WTC11 (cell line): ENCODE results near the gene DDX20.

Experiments
- MXD4 ChIP-seq: fragments of 250-450 bp; sonication (Bioruptor Pico); IDR thresholded peaks from 2 replicates; pipeline ENCODE4 v1.8.0; 2021; ENCODE audit warnings: mild to moderate bottlenecking, moderate library complexity, borderline replicate concordance
- NR3C1 ChIP-seq: sonication (generic); formaldehyde crosslinking; conservative IDR thresholded peaks from 2 replicates; pipeline ENCODE4 v1.8.1; 2023; ENCODE audit warnings: low read depth, mild to moderate bottlenecking, missing genetic modification reagents
- TF ChIP-seq, protein P1 (sequence below): fragments of 200-600 bp; IDR thresholded peaks from 2 replicates; pipeline ENCODE4 v1.8.0; 2022; ENCODE audit warnings: antibody characterized with exemption
- TF ChIP-seq, protein P2 (sequence below): sonication (generic); formaldehyde crosslinking; conservative IDR thresholded peaks from 2 replicates; pipeline ENCODE4 v1.8.1; 2023; ENCODE audit warnings: mild to moderate bottlenecking, low read depth, missing genetic modification reagents, moderate library complexity
- TF ChIP-seq, protein P3 (sequence below): sonication (generic); formaldehyde crosslinking; IDR thresholded peaks from 2 replicates; pipeline ENCODE4 v1.8.0; 2022; ENCODE audit warnings: mild to moderate bottlenecking, missing genetic modification reagents
- TF ChIP-seq, protein P4 (sequence below): sonication (generic); formaldehyde crosslinking; conservative IDR thresholded peaks from 2 replicates; pipeline ENCODE4 v1.8.1; 2022; ENCODE audit warnings: mild to moderate bottlenecking, missing genetic modification reagents

DNA sequence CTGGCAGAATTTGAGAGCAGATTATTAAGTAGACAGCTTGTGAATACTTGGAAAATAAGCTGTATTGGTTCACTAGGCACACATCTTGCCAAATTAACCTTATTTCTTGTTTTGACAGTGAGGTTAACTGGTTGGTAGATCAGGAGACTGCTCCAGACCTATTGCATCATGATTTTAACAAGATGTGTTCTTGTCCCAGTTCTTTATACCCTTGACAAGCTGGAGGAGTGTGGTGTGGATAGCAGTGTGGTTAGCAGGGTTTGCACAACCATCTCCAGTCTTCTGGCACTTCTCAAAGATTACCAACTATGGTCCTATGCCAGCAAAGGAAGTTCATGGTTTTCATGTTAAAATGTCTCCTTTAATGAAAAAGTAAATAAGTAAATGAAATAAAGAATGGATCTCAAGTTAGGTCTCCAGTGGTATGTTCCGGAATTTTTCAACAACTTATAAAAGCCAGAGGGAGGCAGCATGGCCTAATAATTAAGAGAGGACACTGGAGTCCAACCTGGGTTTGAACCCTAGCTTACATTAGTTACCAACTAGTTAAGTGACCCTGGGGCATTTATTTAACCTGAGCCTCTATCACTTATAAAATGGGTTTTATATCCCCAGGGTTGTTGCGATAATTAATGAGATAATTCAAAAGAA, 34.1 kb downstream of the DDX20 start:
- TF ChIP-seq, protein P1, sequence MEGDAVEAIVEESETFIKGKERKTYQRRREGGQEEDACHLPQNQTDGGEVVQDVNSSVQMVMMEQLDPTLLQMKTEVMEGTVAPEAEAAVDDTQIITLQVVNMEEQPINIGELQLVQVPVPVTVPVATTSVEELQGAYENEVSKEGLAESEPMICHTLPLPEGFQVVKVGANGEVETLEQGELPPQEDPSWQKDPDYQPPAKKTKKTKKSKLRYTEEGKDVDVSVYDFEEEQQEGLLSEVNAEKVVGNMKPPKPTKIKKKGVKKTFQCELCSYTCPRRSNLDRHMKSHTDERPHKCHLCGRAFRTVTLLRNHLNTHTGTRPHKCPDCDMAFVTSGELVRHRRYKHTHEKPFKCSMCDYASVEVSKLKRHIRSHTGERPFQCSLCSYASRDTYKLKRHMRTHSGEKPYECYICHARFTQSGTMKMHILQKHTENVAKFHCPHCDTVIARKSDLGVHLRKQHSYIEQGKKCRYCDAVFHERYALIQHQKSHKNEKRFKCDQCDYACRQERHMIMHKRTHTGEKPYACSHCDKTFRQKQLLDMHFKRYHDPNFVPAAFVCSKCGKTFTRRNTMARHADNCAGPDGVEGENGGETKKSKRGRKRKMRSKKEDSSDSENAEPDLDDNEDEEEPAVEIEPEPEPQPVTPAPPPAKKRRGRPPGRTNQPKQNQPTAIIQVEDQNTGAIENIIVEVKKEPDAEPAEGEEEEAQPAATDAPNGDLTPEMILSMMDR: no peak
- TF ChIP-seq MXD4 (CRISPR knock-in tag): no peak
- TF ChIP-seq, protein P2, sequence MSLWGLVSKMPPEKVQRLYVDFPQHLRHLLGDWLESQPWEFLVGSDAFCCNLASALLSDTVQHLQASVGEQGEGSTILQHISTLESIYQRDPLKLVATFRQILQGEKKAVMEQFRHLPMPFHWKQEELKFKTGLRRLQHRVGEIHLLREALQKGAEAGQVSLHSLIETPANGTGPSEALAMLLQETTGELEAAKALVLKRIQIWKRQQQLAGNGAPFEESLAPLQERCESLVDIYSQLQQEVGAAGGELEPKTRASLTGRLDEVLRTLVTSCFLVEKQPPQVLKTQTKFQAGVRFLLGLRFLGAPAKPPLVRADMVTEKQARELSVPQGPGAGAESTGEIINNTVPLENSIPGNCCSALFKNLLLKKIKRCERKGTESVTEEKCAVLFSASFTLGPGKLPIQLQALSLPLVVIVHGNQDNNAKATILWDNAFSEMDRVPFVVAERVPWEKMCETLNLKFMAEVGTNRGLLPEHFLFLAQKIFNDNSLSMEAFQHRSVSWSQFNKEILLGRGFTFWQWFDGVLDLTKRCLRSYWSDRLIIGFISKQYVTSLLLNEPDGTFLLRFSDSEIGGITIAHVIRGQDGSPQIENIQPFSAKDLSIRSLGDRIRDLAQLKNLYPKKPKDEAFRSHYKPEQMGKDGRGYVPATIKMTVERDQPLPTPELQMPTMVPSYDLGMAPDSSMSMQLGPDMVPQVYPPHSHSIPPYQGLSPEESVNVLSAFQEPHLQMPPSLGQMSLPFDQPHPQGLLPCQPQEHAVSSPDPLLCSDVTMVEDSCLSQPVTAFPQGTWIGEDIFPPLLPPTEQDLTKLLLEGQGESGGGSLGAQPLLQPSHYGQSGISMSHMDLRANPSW (CRISPR knock-in tag): no peak
- no peak for TF ChIP-seq NR3C1 (CRISPR knock-in tag)
- TF ChIP-seq, protein P3, sequence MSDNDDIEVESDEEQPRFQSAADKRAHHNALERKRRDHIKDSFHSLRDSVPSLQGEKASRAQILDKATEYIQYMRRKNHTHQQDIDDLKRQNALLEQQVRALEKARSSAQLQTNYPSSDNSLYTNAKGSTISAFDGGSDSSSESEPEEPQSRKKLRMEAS (CRISPR knock-in tag): no peak
- TF ChIP-seq, protein P4, sequence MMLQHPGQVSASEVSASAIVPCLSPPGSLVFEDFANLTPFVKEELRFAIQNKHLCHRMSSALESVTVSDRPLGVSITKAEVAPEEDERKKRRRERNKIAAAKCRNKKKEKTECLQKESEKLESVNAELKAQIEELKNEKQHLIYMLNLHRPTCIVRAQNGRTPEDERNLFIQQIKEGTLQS (CRISPR knock-in tag): no peak
